ENCODE data around the gene PTK7.

PTK7 gene

GRCh38 chr6:43180985-43181384, 104.9 kb downstream of the PTK7 start:
- DNase-seq (ENCODE audit: low read depth) = no peak

- DNase-seq (ENCODE audit: low read depth) = no peak
Observed at GRCh38 chr6:43181621-43181941, 105.5 kb downstream of the PTK7 start.

GRCh38 chr6:43181942-43182860, 106.1 kb downstream of the PTK7 start, which contains the start of gene CUL9:
Gene CUL9 (plus strand): TSS chr6:43182196. CDS start chr6:43184311, 2,115 bp downstream.
- DNase-seq (ENCODE audit: low read depth) = peak; percentile 75

GRCh38 chr6:43183441-43183840, 107.3 kb downstream of the PTK7 start:
- DNase-seq (ENCODE audit: low read depth) = no peak

DNA sequence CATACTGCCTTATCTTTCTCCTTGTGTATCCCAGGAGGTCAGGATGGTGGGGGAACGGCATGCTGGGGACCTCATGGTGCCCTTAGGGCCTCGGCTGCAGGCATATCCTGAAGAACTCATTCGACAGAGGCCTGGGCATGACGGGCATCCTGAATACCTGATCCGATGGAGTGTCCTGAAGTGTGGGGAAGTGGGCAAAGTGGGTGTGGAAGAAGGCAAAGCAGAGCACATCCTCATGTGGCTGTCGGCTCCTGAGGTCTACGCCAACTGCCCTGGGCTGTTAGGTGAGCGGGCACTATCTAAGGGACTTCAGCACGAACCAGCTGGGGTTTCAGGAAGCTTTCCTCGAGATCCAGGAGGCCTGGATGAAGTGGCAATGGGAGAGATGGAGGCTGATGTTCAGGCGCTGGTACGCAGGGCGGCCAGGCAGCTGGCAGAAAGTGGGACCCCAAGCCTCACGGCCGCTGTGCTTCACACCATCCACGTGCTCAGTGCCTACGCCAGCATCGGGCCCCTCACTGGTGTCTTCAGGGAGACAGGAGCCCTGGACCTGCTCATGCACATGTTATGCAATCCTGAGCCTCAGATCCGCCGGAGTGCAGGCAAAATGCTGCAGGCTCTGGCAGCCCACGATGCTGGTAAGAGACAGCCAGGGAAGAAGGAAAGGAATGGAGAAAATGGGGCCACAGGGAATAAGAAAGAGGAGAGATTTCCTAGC, 108.3 kb downstream of the PTK7 start:
- DNase-seq (ENCODE audit: low read depth) = no peak

- no peak for DNase-seq (ENCODE audit: low read depth)
Observed at GRCh38 chr6:43185391-43185985, 109.4 kb downstream of the PTK7 start.

- no peak for DNase-seq (ENCODE audit: low read depth)
Observed at GRCh38 chr6:43186019-43186418, 109.9 kb downstream of the PTK7 start.

- DNase-seq (ENCODE audit: low read depth) = no peak
Observed at GRCh38 chr6:43186706-43187105, 110.6 kb downstream of the PTK7 start.

GRCh38 chr6:43187821-43188220, 111.7 kb downstream of the PTK7 start:
- DNase-seq (ENCODE audit: low read depth) = no peak

DNA sequence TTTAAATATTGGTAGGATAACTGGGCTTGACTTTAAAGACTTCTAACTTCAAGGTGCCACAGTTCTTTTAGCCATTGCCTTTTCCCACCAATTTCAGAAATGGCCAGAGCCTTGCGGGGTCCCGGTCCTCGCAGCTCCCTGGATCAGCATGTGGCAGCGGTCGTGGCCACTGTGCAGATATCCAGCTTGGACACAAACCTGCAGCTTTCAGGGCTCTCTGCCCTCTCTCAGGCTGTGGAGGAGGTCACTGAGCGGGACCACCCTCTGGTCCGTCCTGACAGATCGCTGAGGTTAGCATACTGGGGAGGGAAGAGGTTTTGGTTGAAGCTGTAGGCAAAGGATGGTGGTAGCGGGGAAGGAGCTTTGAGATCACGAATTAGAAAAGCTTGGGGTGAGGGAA, 112.3 kb downstream of the PTK7 start:
- no peak for DNase-seq (ENCODE audit: low read depth)

DNA sequence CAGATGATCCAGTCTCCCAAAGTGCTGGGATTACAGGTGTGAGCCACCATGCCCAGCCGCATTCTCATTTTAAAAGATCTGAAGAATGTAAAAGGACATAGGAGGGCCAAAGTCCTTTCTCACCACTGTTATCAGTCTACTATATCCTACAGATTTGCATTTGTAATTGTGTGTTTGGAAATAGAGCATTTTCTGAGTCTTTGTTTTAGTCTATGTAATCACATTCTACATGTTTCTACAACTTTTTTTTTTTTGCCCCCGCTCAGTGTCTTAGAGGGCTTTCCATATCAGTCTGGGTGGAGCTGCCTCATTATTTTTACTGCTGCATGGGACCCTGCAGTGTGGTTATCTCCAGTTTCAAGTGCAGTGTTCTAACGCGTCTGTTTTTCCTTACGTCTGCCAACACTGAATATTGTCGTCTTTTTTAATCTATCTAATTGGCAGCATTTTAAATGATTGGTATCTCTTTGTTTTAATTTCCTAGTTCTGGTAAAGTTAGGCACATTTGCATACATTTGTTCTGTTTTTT, 113.7 kb downstream of the PTK7 start:
- no peak for DNase-seq (ENCODE audit: low read depth)

GRCh38 chr6:43192911-43193310, 116.8 kb downstream of the PTK7 start:
- no peak for DNase-seq (ENCODE audit: low read depth)

GRCh38 chr6:43193929-43194328, 117.8 kb downstream of the PTK7 start:
- DNase-seq (ENCODE audit: low read depth) = no peak

DNA sequence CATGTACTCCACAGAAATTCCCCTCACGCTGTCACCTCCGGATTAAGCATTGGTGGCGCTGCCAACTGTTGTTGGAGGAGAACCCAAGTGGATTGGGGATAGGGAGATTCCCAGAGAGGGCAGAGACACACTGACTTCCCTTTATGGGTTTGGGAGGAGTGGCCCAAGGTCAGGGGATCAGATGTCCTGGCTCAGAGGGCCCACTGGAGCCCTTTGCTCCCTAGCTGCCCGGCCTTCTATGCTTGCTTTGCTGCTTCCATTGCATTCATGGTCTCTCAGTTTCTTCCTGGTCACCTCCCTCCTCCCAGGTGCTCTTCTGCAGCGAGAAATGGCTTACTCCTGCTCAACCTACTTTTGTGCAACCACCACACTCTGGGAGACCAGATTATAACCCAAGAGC, 120.2 kb downstream of the PTK7 start:
- no peak for DNase-seq (ENCODE audit: low read depth)

DNA sequence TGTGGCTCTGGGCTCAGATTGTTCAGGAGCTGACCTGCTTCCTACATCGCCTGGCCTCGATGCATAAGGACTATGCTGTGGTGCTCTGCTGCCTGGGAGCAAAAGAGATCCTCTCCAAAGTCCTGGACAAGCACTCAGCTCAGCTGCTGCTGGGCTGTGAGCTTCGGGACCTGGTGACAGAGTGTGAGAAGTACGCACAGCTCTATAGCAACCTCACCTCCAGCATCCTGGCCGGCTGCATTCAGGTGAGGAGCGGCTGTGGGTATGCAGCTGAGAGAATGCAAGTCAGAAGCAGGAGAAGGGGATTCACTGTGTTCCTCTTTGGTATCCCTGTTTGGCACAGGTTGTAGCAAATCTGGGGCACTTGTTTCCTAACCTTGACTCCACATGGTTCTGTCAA, 123.8 kb downstream of the PTK7 start:
- DNase-seq (ENCODE audit: low read depth) = no peak

- DNase-seq (ENCODE audit: low read depth) = no peak
Observed at GRCh38 chr6:43200541-43200940, 124.4 kb downstream of the PTK7 start.

GRCh38 chr6:43202451-43202850, 126.3 kb downstream of the PTK7 start:
- no peak for DNase-seq (ENCODE audit: low read depth)

DNA sequence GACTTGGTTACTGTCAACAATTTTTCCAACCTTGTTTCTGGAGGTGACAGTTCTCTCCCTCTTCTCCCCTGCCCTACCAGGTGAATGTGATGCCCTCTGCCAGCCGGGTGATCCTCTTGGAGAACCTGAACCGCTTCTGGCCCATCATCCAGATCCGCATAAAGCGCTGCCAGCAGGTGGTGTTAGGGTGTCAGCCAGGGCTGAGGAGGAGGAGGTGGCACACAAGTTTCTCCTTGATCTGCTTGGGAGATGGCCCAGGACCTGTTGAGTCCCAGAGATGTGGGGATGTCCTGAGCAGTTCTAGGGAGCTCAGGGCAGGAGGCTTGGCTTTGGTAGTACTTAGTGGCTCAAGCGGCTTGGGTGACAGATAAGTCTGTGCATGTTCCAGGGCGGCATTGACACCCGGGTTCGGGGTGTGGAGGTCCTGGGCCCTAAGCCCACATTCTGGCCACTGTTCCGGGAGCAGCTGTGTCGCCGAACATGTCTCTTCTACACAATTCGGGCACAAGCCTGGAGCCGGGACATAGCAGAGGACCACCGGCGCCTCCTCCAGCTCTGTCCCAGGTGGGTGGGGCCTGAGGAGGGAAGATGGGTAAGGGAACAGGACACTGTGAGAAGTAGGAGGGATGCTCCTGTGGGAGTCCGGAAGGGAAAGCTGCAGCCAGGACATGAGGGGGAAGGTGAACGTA, 127.1 kb downstream of the PTK7 start:
- no peak for DNase-seq (ENCODE audit: low read depth)

DNA sequence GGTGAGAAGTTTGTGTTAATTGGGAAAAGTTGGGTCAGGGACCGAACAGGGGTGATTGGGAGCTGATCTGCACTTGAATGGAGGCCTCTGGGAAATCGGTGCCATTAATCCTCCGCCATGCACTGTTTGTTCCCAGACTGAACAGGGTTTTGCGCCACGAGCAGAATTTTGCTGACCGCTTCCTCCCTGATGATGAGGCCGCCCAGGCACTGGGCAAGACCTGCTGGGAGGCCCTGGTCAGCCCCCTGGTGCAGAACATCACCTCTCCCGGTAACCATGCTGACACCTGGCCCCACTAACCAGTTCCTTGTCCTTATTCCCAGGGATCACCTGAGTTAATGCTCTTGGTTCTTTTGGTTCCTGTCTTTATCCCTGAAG, 127.6 kb downstream of the PTK7 start:
- no peak for DNase-seq (ENCODE audit: low read depth)

GRCh38 chr6:43204271-43205105, 128.4 kb downstream of the PTK7 start:
- DNase-seq (ENCODE audit: low read depth) = no peak

DNA sequence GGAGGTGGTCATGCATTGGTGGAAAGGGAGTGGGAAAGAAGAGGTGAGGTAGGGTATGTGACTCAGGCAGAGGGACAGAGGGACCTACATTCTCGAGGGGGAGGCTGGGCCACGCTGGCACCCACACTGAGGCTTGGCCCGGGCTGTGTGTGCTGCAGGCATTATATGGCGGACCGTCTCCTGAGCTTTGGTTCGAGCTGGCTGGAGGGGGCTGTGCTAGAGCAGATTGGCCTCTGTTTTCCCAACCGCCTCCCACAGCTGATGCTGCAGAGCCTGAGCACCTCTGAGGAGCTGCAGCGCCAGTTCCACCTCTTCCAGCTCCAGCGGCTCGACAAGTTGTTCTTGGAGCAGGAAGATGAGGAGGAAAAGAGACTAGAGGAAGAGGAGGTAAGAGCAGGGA, 129.7 kb downstream of the PTK7 start:
- DNase-seq (ENCODE audit: low read depth) = no peak
